GM12865 (cell line): ENCODE measurements around the gene IL15RA.

Experiments
- DNase-seq: peaks from one replicate; pipeline ENCODE4 v3.0.0; 2010; ENCODE audit warnings: low read depth
- H3K4me3 ChIP-seq: 2 replicates; pipeline ENCODE4 v1.5.1; 2011; ENCODE audit warnings: mild to moderate bottlenecking, low read depth, low read length, control low read depth
- CTCF ChIP-seq: IDR thresholded peaks from 2 replicates; pipeline ENCODE4 v1.5.1; 2011; ENCODE audit warnings: low read length, control low read depth, low read depth, inconsistent platforms; ENCODE audit not compliant: insufficient read depth; ENCODE audit errors: missing control alignments

The IL15RA gene

GRCh38 chr10:5942001-5942400, 35.3 kb downstream of the IL15RA start:
- H3K4me3 ChIP-seq, result no peak overlapping the region
- no peak for DNase-seq
- TF ChIP-seq CTCF, result no peak

- H3K4me3 ChIP-seq, result no peak overlapping the region
- DNase-seq, result no peak
- TF ChIP-seq CTCF, result no peak
These were observed 35.8 kb downstream of the IL15RA start for GRCh38 chr10:5941579-5941978.

GRCh38 chr10:5940807-5941218, 36.5 kb downstream of the IL15RA start:
- no peak overlapping the region for H3K4me3 ChIP-seq
- no peak for DNase-seq
- TF ChIP-seq CTCF, result no peak

GRCh38 chr10:5938291-5938690, 39.1 kb downstream of the IL15RA start:
- H3K4me3 ChIP-seq, result no peak overlapping the region
- TF ChIP-seq CTCF, result no peak
- DNase-seq, result no peak

GRCh38 chr10:5937016-5937415, 40.3 kb downstream of the IL15RA start:
- H3K4me3 ChIP-seq, result no peak overlapping the region
- no peak for TF ChIP-seq CTCF
- DNase-seq, result no peak

- H3K4me3 ChIP-seq, result no peak overlapping the region
- DNase-seq, result no peak
- TF ChIP-seq CTCF, result no peak
These were observed 41.7 kb downstream of the IL15RA start for GRCh38 chr10:5935628-5936027.

GRCh38 chr10:5933909-5934546, 43.3 kb downstream of the IL15RA start:
- no peak for DNase-seq
- TF ChIP-seq CTCF, result no peak
- H3K4me3 ChIP-seq, result no peak overlapping the region
